GM23248 (cell line): ENCODE data around the gene FSIP1. TPM values are rescaled to one million over a fixed set of nuclear protein-coding genes. Genes with fewer than 3 reads are reported as not detected.

Experiments used
- DNase-seq: peaks from one replicate; pipeline ENCODE4 v3.0.0-alpha.2; 2015
- H2AFZ ChIP-seq: fragments of 200-600 bp; sonication (generic); 2 replicates; pipeline ENCODE4 v1.6.1; 2016; ENCODE audit warnings: antibody characterized with exemption
- H3F3A ChIP-seq: fragments of 200-600 bp; sonication (generic); 2 replicates; pipeline ENCODE4 v1.6.1; 2016; ENCODE audit warnings: mild to moderate bottlenecking, antibody characterized with exemption, mixed run types; ENCODE audit not compliant: insufficient read depth
- H3K27ac ChIP-seq: fragments of 200-600 bp; sonication (generic); 2 replicates; pipeline ENCODE4 v1.5.1; 2016; ENCODE audit warnings: mild to moderate bottlenecking
- H3K27me3 ChIP-seq: fragments of 200-600 bp; sonication (generic); replicated peaks from 2 replicates; pipeline ENCODE4 v1.6.1; 2016; ENCODE audit warnings: mild to moderate bottlenecking; ENCODE audit not compliant: insufficient read depth
- H3K36me3 ChIP-seq: fragments of 200-600 bp; sonication (generic); 2 replicates; pipeline ENCODE4 v1.6.1; 2016; ENCODE audit warnings: low read depth, mild to moderate bottlenecking
- H3K4me1 ChIP-seq: fragments of 200-600 bp; sonication (generic); 2 replicates; pipeline ENCODE4 v1.6.1; 2016; ENCODE audit warnings: mild to moderate bottlenecking; ENCODE audit not compliant: insufficient read depth
- H3K4me2 ChIP-seq: fragments of 200-600 bp; sonication (generic); one replicate; pipeline ENCODE4 v1.6.1; 2016; ENCODE audit warnings: mild to moderate bottlenecking; ENCODE audit not compliant: unreplicated experiment
- H3K4me3 ChIP-seq: fragments of 200-600 bp; sonication (generic); 2 replicates; pipeline ENCODE4 v1.5.1; 2016; ENCODE audit warnings: mild to moderate bottlenecking
- H3K79me2 ChIP-seq: fragments of 200-600 bp; sonication (generic); 2 replicates; pipeline ENCODE4 v1.6.1; 2016; ENCODE audit warnings: mild to moderate bottlenecking; ENCODE audit not compliant: insufficient read depth
- H3K9ac ChIP-seq: fragments of 200-600 bp; sonication (generic); 2 replicates; pipeline ENCODE4 v1.6.1; 2016; ENCODE audit warnings: mild to moderate bottlenecking
- H3K9me2 ChIP-seq: fragments of 200-600 bp; sonication (generic); 2 replicates; pipeline ENCODE4 v1.6.1; 2016; ENCODE audit warnings: mixed run types, mild to moderate bottlenecking, moderate library complexity; ENCODE audit not compliant: insufficient read depth
- H3K9me3 ChIP-seq: fragments of 200-600 bp; sonication (generic); one replicate; pipeline ENCODE4 v1.6.1; 2017; ENCODE audit warnings: low read depth
- H4K20me1 ChIP-seq: fragments of 200-600 bp; sonication (generic); 2 replicates; pipeline ENCODE4 v1.6.0; 2016; ENCODE audit not compliant: insufficient read depth
- EZH2 ChIP-seq: fragments of 200-600 bp; sonication (generic); IDR thresholded peaks from 2 replicates; pipeline ENCODE4 v1.6.1; 2018; ENCODE audit warnings: antibody characterized with exemption, mild to moderate bottlenecking; ENCODE audit not compliant: insufficient read depth, poor library complexity, severe bottlenecking
- EZH2phosphoT487 ChIP-seq: fragments of 200-600 bp; sonication (generic); IDR thresholded peaks from 2 replicates; pipeline ENCODE4 v1.6.1; 2018; ENCODE audit warnings: antibody characterized with exemption, moderate library complexity, mild to moderate bottlenecking, low read depth; ENCODE audit not compliant: insufficient read depth
- WGBS, 2 experiments: methylation state at CpG; one replicate each; pipeline ENCODE4 v1.1.6; 2015 to 2017; ENCODE audit warnings: low lambda C conversion rate in 2 of 2, low coverage in 1 of 2; ENCODE audit errors: missing lambda C conversion rate in 2 of 2; 5-methylcytosine and 5-hydroxymethylcytosine counted together
- in situ Hi-C: fragments of 300-500 bp; cut with MboI; formaldehyde crosslinking; loops from 2 replicates; pipeline ENCODE4 v1.15.0; 2020
- polyA plus RNA-seq: library from polyadenylated mRNA; unstranded; fragments of >200 nt; fragmentation: Nextera tagmentation; extraction: Ambion mirVana; gene quantifications from 2 replicates; pipeline ENCODE4 v1.2.1, GENCODE V29; 2016
- total RNA-seq: library from RNA; depleted of rRNA; stranded (reverse); fragments of >200 nt; shearing (Covaris generic); gene quantifications from 2 replicates; pipeline ENCODE4 v1.2.3, GENCODE V29; 2014

FSIP1 gene
- total and polyA plus RNA-seq, 2 experiments from 2014 or later, result 2.4 TPM

- WGBS, 2 experiments, result 91% methylated on average over 2 of the region's 2 CpGs
- Histone ChIP-seq H4K20me1 (no peaks in the 10 kb centered on the region), H3K9me3 (no peaks in the 10 kb centered on the region), H3K4me3 (no peak overlapping the region), H3K4me1 (peaks cover 19% of the 10 kb centered on the region), H3K27ac (no peak overlapping the region), H3K9ac (no peak overlapping the region), H3K4me2 (no peak overlapping the region), H3K36me3 (no peaks in the 10 kb centered on the region), H3K9me2 (no peaks in the 10 kb centered on the region; the same call in 1 of the 2 replicates), H2AFZ (no peak overlapping the region), H3K27me3 (no peaks in the 10 kb centered on the region), H3K79me2 (no peaks in the 10 kb centered on the region), H3F3A (peaks cover 6% of the 10 kb centered on the region; the same call in 1 of the 2 replicates)
- no peak for DNase-seq
- in situ Hi-C loops, result no loop called here
- TF ChIP-seq EZH2phosphoT487 (no peak), EZH2 (no peak)
Observed at GRCh38 chr15:39669661-39670060, 113.0 kb downstream of the FSIP1 start.

- Histone ChIP-seq H3K4me3 (no peak overlapping the region), H3F3A (peaks cover 6% of the 10 kb centered on the region; the same call in 1 of the 2 replicates), H3K9ac (no peak overlapping the region), H4K20me1 (no peaks in the 10 kb centered on the region), H3K9me3 (no peaks in the 10 kb centered on the region), H3K4me1 (peaks cover 19% of the 10 kb centered on the region), H3K27ac (no peak overlapping the region), H3K4me2 (no peak overlapping the region), H2AFZ (no peak overlapping the region), H3K9me2 (no peaks in the 10 kb centered on the region; the same call in 1 of the 2 replicates), H3K27me3 (no peaks in the 10 kb centered on the region), H3K79me2 (no peaks in the 10 kb centered on the region), H3K36me3 (no peaks in the 10 kb centered on the region)
- no peak for DNase-seq
- in situ Hi-C loops, result no loop called here
- TF ChIP-seq EZH2 (no peak), EZH2phosphoT487 (no peak)
- 0% methylated on average over 1 of the region's 1 CpG for WGBS, 2 experiments
Observed at GRCh38 chr15:39669241-39669640, 113.4 kb downstream of the FSIP1 start.

- in situ Hi-C loops, result no loop called here
- H3K9me3 ChIP-seq, result no peaks in the 10 kb centered on the region
- DNase-seq, result no peak
- no peak overlapping the region for H3K9ac ChIP-seq
- H3K4me2 ChIP-seq, result no peak overlapping the region
- H2AFZ ChIP-seq, result no peak overlapping the region
- no peaks in the 10 kb centered on the region for H4K20me1 ChIP-seq
- no peaks in the 10 kb centered on the region for H3K36me3 ChIP-seq
- H3F3A ChIP-seq, result peaks cover 6% of the 10 kb centered on the region; the same call in 1 of the 2 replicates
- 91 to 98% methylated on average over 4 of the region's 4 CpGs for WGBS, 2 experiments
- H3K9me2 ChIP-seq, result no peaks in the 10 kb centered on the region; the same call in 1 of the 2 replicates
- H3K4me3 ChIP-seq, result no peak overlapping the region
- no peak overlapping the region for H3K27ac ChIP-seq
- no peak for TF ChIP-seq EZH2
- TF ChIP-seq EZH2phosphoT487, result no peak
- H3K27me3 ChIP-seq, result no peaks in the 10 kb centered on the region
- no peaks in the 10 kb centered on the region for H3K79me2 ChIP-seq
- H3K4me1 ChIP-seq, result peaks cover 27% of the 10 kb centered on the region
Observed at GRCh38 chr15:39668457-39668856, 114.2 kb downstream of the FSIP1 start.

- TF ChIP-seq EZH2 (no peak), EZH2phosphoT487 (no peak)
- Histone ChIP-seq H3K9me3 (no peaks in the 10 kb centered on the region), H3K4me2 (no peak overlapping the region), H3K9me2 (no peaks in the 10 kb centered on the region; the same call in 1 of the 2 replicates), H3K36me3 (no peaks in the 10 kb centered on the region), H4K20me1 (no peaks in the 10 kb centered on the region), H3K79me2 (no peaks in the 10 kb centered on the region), H3K4me3 (no peak overlapping the region), H2AFZ (no peak overlapping the region), H3K4me1 (peaks cover 29% of the 10 kb centered on the region), H3K27me3 (no peaks in the 10 kb centered on the region), H3F3A (peaks cover 6% of the 10 kb centered on the region; the same call in 1 of the 2 replicates), H3K9ac (no peak overlapping the region), H3K27ac (no peak overlapping the region)
- 93 to 96% methylated on average over 5 of the region's 5 CpGs for WGBS, 2 experiments
- in situ Hi-C loops, result no loop called here
- no peak for DNase-seq
Observed at GRCh38 chr15:39667382-39668127, 115.1 kb downstream of the FSIP1 start.
